Measurements from ENCODE around the gene MGMT.

MGMT gene

DNA sequence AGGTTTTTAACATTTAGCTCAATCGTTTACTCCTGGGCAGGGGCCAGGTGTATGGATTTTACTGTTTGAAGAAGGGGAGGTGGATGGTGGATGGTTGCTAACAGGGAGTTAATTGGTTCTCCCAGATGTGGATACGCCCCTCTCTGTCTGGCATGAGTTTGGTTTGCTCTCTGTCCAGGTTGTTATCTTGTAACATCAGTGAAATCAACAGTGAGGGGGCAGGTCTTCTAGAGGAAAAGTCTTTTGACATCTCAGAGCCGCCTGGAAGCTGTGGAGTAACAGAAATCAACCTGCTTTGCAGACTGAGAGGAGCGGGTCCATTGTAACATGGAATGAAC lies 243.4 kb downstream of the MGMT start:
- no peak for DNase-seq (ENCODE audit: low spot score)

DNA sequence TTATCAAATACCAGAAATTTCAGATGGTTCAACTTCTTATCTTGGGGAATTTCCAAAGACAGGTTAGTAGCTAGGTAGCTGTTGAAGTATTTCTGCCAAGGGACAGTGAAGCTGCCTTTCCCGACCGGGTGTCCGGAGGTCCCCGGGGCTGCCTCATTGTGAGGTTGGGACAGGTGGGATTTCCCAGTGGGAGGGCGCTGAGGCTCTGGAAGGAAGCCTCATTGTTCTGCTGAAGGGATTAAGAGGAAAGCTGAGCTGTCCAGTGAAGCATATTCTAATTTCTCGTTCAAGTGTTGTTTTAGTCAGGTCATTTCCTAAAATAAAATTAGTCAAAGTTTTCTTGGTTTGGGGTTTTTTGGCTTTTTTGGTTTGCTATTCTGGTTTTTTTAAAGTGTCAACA lies 244.2 kb downstream of the MGMT start:
- DNase-seq (ENCODE audit: low spot score), result no peak

GRCh38 chr10:129712000-129712399 lies 245.0 kb downstream of the MGMT start:
- no peak for DNase-seq (ENCODE audit: low spot score)

DNA sequence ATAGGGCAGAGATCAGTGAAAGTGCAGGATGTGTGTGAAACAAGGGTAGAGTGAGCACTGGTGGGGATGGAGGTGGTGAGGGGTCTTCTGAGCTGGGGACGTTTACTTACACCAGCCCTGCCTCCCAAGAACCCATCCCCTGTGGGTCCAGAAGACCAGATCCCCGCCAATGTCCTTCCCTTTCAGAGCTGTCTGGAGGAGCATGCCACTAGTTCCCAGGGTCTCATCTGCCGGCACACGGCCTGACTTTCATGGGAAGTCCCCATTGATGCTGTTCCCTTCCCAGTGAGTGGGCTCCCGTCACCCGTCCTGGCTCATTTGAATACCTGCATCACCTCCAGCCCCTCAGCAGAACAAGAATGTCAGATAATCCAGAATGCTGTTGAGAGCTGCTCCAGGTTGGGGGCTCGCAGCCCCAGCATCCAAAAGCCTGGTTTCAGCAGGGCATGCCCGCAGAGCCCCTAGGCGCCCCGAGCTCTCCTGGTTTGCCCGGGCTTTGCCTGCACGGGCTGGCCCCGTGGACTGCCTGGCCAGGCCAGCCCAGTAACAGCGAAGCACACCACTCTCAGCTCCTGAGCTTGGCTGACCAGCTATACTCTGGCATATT lies 246.7 kb downstream of the MGMT start:
- DNase-seq (ENCODE audit: low spot score), result no peak

DNA sequence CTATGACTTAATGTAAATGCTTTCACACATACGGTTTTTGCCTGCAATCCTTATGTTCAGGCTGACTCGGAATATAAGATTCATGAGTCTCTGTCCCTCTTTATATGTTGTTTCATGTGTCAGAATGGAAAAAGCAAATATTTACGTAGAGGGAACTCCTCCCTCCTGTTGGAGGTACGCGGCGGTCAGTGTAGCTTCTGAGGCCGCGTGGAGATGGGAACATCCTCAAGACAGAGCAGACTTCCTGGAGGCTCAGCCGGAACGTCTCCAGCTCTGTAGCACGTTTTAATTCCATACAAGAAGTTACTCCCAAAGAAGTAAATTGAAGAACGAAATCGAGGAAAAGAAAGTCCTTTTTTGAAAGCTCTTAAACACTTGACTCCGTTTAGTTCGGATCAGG lies 248.8 kb downstream of the MGMT start:
- no peak for DNase-seq (ENCODE audit: low spot score)

GRCh38 chr10:129716211-129716681 lies 249.2 kb downstream of the MGMT start:
- no peak for DNase-seq (ENCODE audit: low spot score)

DNA sequence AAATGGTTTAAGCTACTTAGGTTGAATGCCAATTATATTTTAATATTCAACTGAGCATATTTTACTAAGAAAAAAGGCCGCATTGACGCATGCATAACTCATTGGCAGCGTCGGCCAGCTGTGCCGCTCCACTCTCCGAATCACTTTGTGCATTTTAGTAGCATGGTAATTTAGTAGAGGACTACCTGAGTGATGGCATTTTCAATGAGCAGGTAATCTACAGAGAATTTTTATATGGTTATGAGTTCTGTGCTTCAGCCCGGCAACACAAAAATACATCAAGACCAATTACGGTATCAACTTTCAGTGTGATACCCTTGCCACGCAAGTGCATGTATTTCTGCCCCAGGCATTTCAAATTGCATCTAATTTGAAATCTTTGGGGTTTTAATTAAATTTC lies 249.8 kb downstream of the MGMT start:
- no peak for DNase-seq (ENCODE audit: low spot score)

DNA sequence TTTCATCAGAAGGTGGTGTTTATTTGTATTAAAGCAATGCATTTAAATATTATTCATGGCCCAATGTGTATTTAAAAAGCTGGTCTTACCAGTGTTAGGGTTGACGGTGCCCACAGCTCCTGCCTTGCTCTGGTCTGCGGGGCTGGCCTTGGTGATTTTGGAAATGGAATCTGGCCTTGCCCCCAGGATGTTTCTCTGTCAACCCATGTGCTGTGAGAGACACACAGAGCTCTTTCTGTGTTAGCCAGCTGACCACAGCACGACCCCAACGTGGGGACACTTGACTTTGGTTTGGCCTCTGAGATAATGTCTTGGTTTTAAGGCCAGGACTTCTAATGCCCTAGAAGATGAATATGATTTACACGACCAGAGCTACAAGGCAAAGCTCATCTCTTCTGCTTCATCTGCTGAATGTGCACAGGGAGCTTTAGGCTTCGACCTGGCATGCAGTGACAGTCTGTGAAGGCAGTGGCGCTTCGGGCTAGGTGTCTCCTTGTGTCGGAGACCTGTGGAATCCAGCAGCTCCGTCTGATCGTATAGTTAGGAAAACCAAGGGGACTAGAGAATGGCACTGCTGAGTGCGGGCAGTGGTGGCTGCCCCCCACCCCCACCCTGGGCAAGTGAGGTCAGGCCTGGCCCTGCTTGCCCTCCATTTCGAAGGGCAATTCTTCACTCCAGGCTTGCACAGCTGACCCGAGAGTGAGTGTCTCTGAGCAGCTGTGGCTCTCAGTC lies 250.9 kb downstream of the MGMT start:
- no peak for DNase-seq (ENCODE audit: low spot score)

DNA sequence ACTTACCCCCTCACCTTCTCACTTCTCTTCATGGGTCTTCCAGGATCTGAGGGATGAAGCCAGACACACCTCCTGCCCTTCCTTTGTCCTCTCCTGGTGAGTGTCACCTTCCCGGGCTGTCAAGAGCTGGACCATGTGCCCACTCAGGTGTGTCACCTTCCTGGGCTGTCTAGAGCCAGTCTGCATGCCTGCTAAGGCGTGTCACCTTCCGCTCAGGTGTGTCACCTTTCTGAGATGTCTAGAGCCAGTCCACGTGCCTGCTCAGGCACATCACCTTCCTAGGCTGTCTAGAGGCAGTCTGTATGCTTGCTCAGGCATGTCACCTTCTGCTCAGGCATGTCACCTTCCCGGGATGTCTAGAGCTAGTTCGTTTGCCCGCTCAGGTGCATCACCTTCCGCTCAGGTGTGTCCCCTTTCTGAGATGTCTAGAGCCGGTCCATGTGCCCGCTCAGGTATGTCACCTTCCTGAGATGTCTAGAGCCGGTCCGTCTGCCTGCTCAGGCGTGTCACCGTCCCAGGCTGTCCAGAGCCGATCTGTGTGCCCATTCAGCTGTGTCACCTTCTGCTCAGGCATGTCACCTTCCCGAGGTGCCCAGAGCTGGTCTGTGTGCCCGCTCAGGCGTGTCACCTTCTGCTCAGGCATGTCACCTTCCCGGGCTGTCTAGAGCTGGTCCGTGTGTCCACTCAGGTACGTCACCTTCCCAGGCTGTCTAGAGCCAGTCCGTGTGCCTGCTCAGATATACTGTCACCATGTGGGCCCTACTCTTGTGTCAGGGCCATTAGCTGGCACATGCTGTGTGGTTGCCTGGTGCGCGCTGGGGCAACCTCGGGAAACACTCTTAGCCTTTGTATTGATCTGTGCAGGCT lies 251.7 kb downstream of the MGMT start:
- DNase-seq (ENCODE audit: low spot score), result no peak

DNA sequence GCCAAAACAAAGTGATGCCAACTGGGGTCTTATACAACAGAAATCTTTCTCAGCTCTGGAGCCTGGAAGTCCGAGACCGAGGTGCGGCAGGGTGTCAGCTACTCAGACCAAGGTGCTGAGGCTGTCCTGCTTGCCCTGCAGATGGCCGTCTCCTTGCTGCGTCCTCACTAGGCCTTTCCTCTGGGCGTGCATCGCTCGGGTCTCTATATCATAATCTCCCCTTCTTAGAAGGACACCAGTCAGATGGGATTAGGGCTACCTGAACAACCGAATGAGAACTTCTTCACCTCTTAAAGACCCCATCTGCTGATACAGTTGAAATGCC lies 252.3 kb downstream of the MGMT start:
- no peak for DNase-seq (ENCODE audit: low spot score)

DNA sequence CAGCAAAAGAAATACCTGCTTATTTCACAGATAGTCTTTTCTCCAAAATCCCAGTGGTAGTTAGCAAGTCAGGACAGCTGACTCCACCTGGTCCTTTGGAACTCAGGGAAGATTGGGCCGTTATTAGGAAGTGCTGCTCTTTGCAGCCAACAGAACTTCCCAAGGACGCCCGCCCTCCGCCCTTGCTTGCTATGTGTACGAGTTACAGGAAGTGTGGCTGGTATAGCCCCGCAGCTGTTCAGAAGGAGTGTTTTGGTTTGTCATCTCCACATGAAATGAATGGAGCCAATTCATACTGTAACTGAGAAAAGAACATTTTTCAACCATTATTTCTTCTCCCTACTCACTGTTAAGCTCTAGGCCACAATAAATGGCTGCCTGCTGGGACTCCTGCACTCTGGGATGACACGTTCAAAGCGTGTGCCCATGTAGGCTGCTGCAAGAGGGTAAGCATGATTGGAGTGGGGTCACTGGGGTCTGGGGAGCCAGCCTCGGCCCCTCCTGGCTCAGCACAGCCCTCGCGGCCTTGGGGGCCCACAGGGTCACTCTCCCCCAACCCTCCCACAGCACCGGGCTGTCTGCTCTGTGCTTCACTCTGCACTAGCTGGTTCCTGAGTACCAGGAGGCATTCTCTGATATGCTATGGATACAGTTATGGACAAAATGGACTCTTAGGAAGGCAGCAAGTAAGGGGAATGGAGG lies 253.0 kb downstream of the MGMT start:
- no peak for DNase-seq (ENCODE audit: low spot score)

DNA sequence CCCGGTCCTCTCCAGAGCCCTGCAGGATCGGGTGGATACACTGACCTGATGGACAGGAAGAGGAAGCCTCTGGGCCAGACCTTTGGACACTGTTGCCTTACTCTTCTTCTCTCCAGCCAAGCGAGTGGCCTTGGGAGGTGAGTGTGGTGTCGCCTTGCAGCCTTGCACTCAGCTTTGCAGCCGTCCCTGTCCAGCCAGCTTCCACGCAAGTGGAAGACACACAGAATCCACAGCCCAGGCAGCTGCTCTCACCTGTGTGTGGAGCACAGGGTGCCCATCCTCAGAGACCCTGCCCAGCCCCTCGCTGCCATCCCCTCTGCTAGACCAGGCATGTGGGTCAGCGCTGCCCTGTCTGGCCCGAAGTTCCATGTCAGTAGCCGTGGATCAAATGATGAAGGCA lies 258.0 kb downstream of the MGMT start:
- no peak for DNase-seq (ENCODE audit: low spot score)

DNA sequence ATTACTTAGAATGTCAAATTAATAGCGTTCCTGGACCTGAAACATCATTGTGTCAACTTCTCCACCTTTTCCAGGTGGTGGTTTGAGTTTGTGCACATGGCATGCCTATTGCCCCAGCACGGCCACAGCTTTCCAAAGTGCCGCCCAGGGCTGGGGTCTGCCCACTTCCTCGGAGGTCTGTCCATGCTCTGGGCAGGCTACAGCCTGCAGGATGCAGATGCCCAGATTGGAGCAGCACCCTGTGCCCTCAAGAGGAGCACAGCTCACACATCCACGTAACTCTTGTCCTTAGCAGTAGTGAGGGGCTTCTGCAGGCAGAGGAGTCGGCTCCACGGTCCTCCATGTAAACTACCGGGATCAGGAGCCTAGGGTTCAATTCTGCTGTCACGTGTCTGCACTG lies 258.4 kb downstream of the MGMT start:
- DNase-seq (ENCODE audit: low spot score), result no peak

DNA sequence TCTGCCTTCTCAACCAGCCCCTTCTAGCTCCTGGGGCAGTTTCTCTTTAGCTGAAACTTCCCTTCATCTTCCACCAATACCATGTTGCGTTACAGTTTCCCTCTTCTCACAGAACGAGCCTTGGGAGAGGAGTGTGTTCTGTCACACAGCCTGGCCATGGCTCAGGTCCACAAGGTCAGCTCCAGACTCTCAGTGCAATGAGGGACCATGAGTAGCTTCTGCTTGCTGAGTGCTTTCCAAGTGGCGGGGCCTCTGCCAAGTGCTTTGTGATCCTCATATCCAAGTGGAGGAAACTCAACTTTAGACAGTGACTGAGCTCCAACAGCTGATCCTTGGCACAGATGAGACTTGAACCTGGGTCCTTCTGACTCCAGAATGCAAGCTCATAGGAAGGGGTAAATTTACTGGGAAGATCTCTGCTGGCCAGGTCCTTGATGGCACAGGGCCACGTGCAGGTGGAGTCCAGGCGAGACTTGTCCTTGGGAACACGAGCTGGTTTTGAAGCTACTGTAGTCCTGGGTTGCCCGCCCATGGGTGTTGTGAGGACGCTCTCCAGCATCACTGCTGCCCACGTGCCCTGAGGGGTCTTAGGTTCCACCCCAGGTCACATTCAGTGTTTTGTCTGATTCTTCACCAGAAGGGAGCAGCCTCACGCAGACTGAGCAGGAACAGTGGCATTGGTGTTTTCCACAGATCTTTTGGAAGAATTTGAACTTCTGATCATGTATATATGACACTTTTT lies 259.0 kb downstream of the MGMT start:
- DNase-seq (ENCODE audit: low spot score), result no peak

- DNase-seq (ENCODE audit: low spot score), result no peak
Observed at GRCh38 chr10:129727071-129727470, 260.0 kb downstream of the MGMT start.

- DNase-seq (ENCODE audit: low spot score), result no peak
Observed at GRCh38 chr10:129727495-129727894, 260.5 kb downstream of the MGMT start.

GRCh38 chr10:129728246-129728820 lies 261.3 kb downstream of the MGMT start:
- no peak for DNase-seq (ENCODE audit: low spot score)

GRCh38 chr10:129728905-129729795 lies 262.1 kb downstream of the MGMT start:
- DNase-seq (ENCODE audit: low spot score), result no peak

DNA sequence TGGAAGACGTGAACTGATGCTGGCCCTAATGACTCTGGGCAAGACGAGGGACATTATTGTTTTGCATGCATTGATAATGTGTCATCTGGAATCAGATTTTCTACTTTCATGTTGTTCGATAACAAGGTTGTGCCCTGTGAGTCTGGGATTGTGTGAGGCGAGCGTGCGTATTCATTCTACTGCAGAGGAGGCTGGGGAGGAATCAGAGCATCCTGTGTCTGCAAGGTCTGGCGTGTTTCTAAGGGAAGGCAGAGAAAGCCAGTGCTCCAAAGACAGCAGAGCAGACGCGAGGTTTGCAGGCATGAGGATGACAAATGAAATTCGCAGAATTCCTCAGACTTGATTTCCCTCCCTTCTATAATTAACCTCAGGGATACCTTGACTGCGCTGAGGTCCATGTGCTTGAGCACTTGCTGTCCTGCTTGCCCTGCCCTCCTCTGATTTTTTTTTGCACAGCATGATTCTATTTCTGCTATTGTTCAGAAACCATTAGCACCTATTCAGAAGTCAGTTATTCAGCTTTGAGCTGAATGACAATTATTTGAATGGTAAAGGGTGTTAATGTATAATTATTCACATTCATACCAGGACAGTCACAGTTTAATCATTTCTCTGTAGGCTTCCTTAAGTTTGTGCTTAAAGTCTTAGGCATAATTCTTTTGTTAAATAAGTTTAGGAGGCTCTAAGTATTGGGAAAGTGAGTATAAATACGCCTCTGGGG lies 263.4 kb downstream of the MGMT start:
- DNase-seq (ENCODE audit: low spot score), result no peak

DNA sequence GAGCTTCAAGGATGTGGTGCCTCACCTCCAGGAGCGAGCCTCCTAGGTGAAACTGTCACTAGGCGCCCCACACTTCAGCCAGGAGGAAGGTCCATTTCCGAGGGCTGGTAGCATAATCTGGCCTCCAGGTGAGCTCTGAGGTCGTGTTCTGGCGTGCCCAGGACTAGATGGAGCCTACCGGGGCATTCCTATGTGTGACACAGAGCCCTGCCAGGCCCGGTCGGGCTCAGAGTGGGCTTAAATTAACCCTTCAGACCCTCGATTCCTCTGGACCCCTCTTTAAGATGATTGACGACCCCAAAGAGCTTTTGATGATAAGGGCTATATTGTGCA lies 263.9 kb downstream of the MGMT start:
- DNase-seq (ENCODE audit: low spot score), result no peak

All from hepatic stellate cell (primary cell).